GM23338 (cell line): ENCODE results near the gene ASAP2. TPM values are rescaled to one million over a fixed set of nuclear protein-coding genes. Genes with fewer than 3 reads are reported as not detected.

Experiments
- ATAC-seq: fragments of 200-7000 bp; cut with Tn5 transposase; 3 replicates; pipeline ENCODE4 v1.9.1; 2020
- DNase-seq: peaks from one replicate; pipeline ENCODE4 v3.0.0-alpha.2; 2015; ENCODE audit warnings: low spot score
- H2AFZ ChIP-seq: fragments of 200-600 bp; sonication (generic); 2 replicates; pipeline ENCODE4 v1.8.0; 2016; ENCODE audit warnings: antibody characterized with exemption, mild to moderate bottlenecking, moderate library complexity
- H3F3A ChIP-seq: fragments of 200-600 bp; sonication (generic); replicated peaks from 2 replicates; pipeline ENCODE4 v1.8.0; 2017; ENCODE audit warnings: antibody characterized with exemption, mixed run types, low read depth
- H3K27ac ChIP-seq: fragments of 200-600 bp; sonication (generic); 2 replicates; pipeline ENCODE4 v1.6.1; 2016; ENCODE audit warnings: low read depth
- H3K27me3 ChIP-seq: fragments of 200-600 bp; sonication (generic); 2 replicates; pipeline ENCODE4 v1.8.0; 2016; ENCODE audit warnings: mild to moderate bottlenecking, mixed run types, moderate library complexity; ENCODE audit not compliant: insufficient read depth
- H3K36me3 ChIP-seq: fragments of 200-600 bp; sonication (generic); 2 replicates; pipeline ENCODE4 v1.8.0; 2016; ENCODE audit warnings: mild to moderate bottlenecking; ENCODE audit not compliant: insufficient read depth
- H3K4me1 ChIP-seq: fragments of 200-600 bp; sonication (generic); 2 replicates; pipeline ENCODE4 v1.8.0; 2016; ENCODE audit warnings: mild to moderate bottlenecking, moderate library complexity; ENCODE audit not compliant: insufficient read depth
- H3K4me2 ChIP-seq: fragments of 200-600 bp; sonication (generic); 2 replicates; pipeline ENCODE4 v1.7.1; 2017; ENCODE audit warnings: mixed run types
- H3K4me3 ChIP-seq: fragments of 200-600 bp; sonication (generic); 2 replicates; pipeline ENCODE4 v1.6.1; 2016; ENCODE audit warnings: mixed run types
- H3K79me2 ChIP-seq: fragments of 200-600 bp; sonication (generic); replicated peaks from 2 replicates; pipeline ENCODE4 v1.8.0; 2017; ENCODE audit warnings: mild to moderate bottlenecking; ENCODE audit not compliant: insufficient read depth
- H3K9me2 ChIP-seq: fragments of 200-600 bp; sonication (generic); 2 replicates; pipeline ENCODE4 v1.8.0; 2017; ENCODE audit not compliant: insufficient read depth
- H4K20me1 ChIP-seq: fragments of 200-600 bp; sonication (generic); replicated peaks from 2 replicates; pipeline ENCODE4 v1.8.0; 2017; ENCODE audit warnings: mild to moderate bottlenecking; ENCODE audit not compliant: insufficient read depth
- H3K27ac Mint-ChIP-seq: 2 replicates; pipeline ENCODE4 v1.8.0; 2020; ENCODE audit warnings: inconsistent platforms, mild to moderate bottlenecking, moderate library complexity, mixed read lengths
- H3K27me3 Mint-ChIP-seq: 3 replicates; pipeline ENCODE4 v1.8.0; 2022; ENCODE audit warnings: low read depth, mild to moderate bottlenecking, moderate library complexity, mixed read lengths, inconsistent platforms; ENCODE audit not compliant: insufficient read depth, poor library complexity
- H3K36me3 Mint-ChIP-seq: 3 replicates; pipeline ENCODE4 v1.8.0; 2021; ENCODE audit warnings: low read depth, mild to moderate bottlenecking, inconsistent platforms, moderate library complexity, mixed read lengths
- H3K4me1 Mint-ChIP-seq: 3 replicates; pipeline ENCODE4 v1.8.0; 2020; ENCODE audit warnings: mild to moderate bottlenecking, inconsistent platforms, mixed read lengths
- H3K4me3 Mint-ChIP-seq: 3 replicates; pipeline ENCODE4 v1.8.0; 2021; ENCODE audit warnings: moderate library complexity, mild to moderate bottlenecking, inconsistent platforms, mixed read lengths
- H3K9me3 Mint-ChIP-seq: 3 replicates; pipeline ENCODE4 v1.8.0; 2020; ENCODE audit warnings: moderate library complexity, mild to moderate bottlenecking, inconsistent platforms, mixed read lengths
- EZH2phosphoT487 ChIP-seq: fragments of 200-600 bp; sonication (generic); IDR thresholded peaks from one replicate; pipeline ENCODE4 v1.8.1; 2018; ENCODE audit warnings: antibody characterized with exemption; ENCODE audit not compliant: unreplicated experiment
- NANOG ChIP-seq: IDR thresholded peaks from 2 replicates; pipeline ENCODE4 v1.6.1; 2016; ENCODE audit warnings: antibody characterized with exemption, borderline replicate concordance
- POLR2AphosphoS5 ChIP-seq: IDR thresholded peaks from 2 replicates; pipeline ENCODE4 v1.6.1; 2016; ENCODE audit warnings: antibody characterized with exemption, low read depth
- polyA plus RNA-seq: library from polyadenylated mRNA; unstranded; fragments of >200 nt; fragmentation: Nextera tagmentation; extraction: Ambion mirVana; gene quantifications from 2 replicates; pipeline ENCODE4 v1.2.1, GENCODE V29; 2016
- total RNA-seq: library from RNA; depleted of rRNA; stranded (reverse); fragments of >200 nt; shearing (Covaris generic); gene quantifications from 2 replicates; pipeline ENCODE4 v1.2.3, GENCODE V29; 2014
- TF ChIP-seq, protein P1 (sequence below): IDR thresholded peaks from one replicate; pipeline ENCODE4 v1.6.1; 2018; ENCODE audit warnings: antibody characterized with exemption; ENCODE audit not compliant: unreplicated experiment
- TF ChIP-seq, protein P2 (sequence below): fragments of 250-450 bp; sonication (Bioruptor Pico); IDR thresholded peaks from 2 replicates; pipeline ENCODE4 v1.5.0; 2020; ENCODE audit warnings: mild to moderate bottlenecking, moderate library complexity

The ASAP2 gene
- total and polyA plus RNA-seq, 2 experiments from 2014 or later = 2.6 to 15.6 TPM

DNA sequence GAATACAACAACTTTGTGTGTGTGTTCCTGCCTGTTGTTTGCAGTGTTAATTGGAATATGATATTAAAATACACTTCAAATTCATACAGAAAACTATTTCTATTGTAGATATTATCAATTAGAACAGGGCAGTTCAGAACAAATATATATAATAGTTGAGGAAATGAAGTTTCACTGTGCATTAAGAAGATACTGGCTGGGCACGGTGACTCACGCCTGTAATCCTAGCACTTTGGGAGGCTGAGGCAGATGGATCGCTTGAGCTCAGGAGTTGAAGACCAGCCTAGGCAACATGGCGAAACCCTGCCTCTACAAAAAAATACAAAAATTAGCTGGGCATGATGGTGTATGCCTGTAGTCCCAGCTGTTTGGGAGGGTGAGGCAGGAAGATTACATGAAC is 79.3 kb downstream of the ASAP2 start:
- Histone ChIP-seq H3K27ac (no peak overlapping the region), H3K27me3 (no peaks in the 10 kb centered on the region), H3K36me3 (no peaks in the 10 kb centered on the region), H3K4me1 (peaks cover 17% of the 10 kb centered on the region), H4K20me1 (no peaks in the 10 kb centered on the region; the same call in 1 of the 2 replicates), H3K4me2 (no peak overlapping the region), H3K9me2 (no peaks in the 10 kb centered on the region; the same call in 1 of the 2 replicates), H3F3A (no peaks in the 10 kb centered on the region), H3K4me3 (no peak overlapping the region), H3K79me2 (peaks cover 12% of the 10 kb centered on the region; the same call in 1 of the 2 replicates), H2AFZ (no peak overlapping the region)
- ATAC-seq (no peak), DNase-seq (no peak)
- no peaks in the 10 kb centered on the region for H3K9me3 Mint-ChIP-seq
- no peak overlapping the region for H3K27ac Mint-ChIP-seq
- H3K4me1 Mint-ChIP-seq = peaks cover 43% of the 10 kb centered on the region
- H3K36me3 Mint-ChIP-seq = peaks cover 14% of the 10 kb centered on the region
- H3K27me3 Mint-ChIP-seq = peaks cover 10% of the 10 kb centered on the region
- H3K4me3 Mint-ChIP-seq = no peak overlapping the region
- TF ChIP-seq POLR2AphosphoS5 (no peak), EZH2phosphoT487 (no peak), NANOG (no peak)
- TF ChIP-seq, protein P1, sequence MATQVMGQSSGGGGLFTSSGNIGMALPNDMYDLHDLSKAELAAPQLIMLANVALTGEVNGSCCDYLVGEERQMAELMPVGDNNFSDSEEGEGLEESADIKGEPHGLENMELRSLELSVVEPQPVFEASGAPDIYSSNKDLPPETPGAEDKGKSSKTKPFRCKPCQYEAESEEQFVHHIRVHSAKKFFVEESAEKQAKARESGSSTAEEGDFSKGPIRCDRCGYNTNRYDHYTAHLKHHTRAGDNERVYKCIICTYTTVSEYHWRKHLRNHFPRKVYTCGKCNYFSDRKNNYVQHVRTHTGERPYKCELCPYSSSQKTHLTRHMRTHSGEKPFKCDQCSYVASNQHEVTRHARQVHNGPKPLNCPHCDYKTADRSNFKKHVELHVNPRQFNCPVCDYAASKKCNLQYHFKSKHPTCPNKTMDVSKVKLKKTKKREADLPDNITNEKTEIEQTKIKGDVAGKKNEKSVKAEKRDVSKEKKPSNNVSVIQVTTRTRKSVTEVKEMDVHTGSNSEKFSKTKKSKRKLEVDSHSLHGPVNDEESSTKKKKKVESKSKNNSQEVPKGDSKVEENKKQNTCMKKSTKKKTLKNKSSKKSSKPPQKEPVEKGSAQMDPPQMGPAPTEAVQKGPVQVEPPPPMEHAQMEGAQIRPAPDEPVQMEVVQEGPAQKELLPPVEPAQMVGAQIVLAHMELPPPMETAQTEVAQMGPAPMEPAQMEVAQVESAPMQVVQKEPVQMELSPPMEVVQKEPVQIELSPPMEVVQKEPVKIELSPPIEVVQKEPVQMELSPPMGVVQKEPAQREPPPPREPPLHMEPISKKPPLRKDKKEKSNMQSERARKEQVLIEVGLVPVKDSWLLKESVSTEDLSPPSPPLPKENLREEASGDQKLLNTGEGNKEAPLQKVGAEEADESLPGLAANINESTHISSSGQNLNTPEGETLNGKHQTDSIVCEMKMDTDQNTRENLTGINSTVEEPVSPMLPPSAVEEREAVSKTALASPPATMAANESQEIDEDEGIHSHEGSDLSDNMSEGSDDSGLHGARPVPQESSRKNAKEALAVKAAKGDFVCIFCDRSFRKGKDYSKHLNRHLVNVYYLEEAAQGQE = no peak
- TF ChIP-seq, protein P2, sequence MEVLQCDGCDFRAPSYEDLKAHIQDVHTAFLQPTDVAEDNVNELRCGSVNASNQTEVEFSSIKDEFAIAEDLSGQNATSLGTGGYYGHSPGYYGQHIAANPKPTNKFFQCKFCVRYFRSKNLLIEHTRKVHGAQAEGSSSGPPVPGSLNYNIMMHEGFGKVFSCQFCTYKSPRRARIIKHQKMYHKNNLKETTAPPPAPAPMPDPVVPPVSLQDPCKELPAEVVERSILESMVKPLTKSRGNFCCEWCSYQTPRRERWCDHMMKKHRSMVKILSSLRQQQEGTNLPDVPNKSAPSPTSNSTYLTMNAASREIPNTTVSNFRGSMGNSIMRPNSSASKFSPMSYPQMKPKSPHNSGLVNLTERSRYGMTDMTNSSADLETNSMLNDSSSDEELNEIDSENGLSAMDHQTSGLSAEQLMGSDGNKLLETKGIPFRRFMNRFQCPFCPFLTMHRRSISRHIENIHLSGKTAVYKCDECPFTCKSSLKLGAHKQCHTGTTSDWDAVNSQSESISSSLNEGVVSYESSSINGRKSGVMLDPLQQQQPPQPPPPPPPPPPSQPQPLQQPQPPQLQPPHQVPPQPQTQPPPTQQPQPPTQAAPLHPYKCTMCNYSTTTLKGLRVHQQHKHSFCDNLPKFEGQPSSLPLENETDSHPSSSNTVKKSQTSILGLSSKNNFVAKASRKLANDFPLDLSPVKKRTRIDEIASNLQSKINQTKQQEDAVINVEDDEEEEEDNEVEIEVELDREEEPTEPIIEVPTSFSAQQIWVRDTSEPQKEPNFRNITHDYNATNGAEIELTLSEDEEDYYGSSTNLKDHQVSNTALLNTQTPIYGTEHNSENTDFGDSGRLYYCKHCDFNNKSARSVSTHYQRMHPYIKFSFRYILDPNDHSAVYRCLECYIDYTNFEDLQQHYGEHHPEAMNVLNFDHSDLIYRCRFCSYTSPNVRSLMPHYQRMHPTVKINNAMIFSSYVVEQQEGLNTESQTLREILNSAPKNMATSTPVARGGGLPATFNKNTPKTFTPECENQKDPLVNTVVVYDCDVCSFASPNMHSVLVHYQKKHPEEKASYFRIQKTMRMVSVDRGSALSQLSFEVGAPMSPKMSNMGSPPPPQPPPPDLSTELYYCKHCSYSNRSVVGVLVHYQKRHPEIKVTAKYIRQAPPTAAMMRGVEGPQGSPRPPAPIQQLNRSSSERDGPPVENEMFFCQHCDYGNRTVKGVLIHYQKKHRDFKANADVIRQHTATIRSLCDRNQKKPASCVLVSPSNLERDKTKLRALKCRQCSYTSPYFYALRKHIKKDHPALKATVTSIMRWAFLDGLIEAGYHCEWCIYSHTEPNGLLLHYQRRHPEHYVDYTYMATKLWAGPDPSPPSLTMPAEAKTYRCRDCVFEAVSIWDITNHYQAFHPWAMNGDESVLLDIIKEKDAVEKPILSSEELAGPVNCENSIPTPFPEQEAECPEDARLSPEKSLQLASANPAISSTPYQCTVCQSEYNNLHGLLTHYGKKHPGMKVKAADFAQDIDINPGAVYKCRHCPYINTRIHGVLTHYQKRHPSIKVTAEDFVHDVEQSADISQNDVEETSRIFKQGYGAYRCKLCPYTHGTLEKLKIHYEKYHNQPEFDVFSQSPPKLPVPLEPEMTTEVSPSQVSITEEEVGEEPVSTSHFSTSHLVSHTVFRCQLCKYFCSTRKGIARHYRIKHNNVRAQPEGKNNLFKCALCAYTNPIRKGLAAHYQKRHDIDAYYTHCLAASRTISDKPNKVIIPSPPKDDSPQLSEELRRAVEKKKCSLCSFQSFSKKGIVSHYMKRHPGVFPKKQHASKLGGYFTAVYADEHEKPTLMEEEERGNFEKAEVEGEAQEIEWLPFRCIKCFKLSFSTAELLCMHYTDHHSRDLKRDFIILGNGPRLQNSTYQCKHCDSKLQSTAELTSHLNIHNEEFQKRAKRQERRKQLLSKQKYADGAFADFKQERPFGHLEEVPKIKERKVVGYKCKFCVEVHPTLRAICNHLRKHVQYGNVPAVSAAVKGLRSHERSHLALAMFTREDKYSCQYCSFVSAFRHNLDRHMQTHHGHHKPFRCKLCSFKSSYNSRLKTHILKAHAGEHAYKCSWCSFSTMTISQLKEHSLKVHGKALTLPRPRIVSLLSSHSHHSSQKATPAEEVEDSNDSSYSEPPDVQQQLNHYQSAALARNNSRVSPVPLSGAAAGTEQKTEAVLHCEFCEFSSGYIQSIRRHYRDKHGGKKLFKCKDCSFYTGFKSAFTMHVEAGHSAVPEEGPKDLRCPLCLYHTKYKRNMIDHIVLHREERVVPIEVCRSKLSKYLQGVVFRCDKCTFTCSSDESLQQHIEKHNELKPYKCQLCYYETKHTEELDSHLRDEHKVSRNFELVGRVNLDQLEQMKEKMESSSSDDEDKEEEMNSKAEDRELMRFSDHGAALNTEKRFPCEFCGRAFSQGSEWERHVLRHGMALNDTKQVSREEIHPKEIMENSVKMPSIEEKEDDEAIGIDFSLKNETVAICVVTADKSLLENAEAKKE = no peak
